Gastroesophageal sphincter (tissue), 3 donors: ENCODE results near the gene AFM.

Experiments used
- EP300 ChIP-seq: sonication (generic); formaldehyde crosslinking; IDR thresholded peaks from one replicate; pipeline ENCODE4 v1.6.1; 2017; ENCODE audit warnings: antibody characterized with exemption, mild to moderate bottlenecking
- POLR2A ChIP-seq, 2 donors: fragments of 450-650 bp; IDR thresholded peaks; one replicate each; pipeline ENCODE4 v1.6.1; 2017; ENCODE audit warnings: antibody characterized with exemption in 2 of 2, mild to moderate bottlenecking in 2 of 2, moderate library complexity in 1 of 2
- POLR2AphosphoS5 ChIP-seq: sonication (generic); formaldehyde crosslinking; IDR thresholded peaks from one replicate; pipeline ENCODE4 v1.6.1; 2017; ENCODE audit warnings: antibody characterized with exemption
- TF ChIP-seq, protein P1 (sequence below), 4 experiments: fragments of 200-600 bp in 2 of 4; fragments of 450-650 bp in 2 of 4; sonication (generic) in 1 of 4; IDR thresholded peaks; one replicate each; pipeline ENCODE4 v1.5.1; 2017 to 2019; ENCODE audit warnings: antibody characterized with exemption in 4 of 4, mild to moderate bottlenecking in 2 of 4, moderate library complexity in 2 of 4

DNA sequence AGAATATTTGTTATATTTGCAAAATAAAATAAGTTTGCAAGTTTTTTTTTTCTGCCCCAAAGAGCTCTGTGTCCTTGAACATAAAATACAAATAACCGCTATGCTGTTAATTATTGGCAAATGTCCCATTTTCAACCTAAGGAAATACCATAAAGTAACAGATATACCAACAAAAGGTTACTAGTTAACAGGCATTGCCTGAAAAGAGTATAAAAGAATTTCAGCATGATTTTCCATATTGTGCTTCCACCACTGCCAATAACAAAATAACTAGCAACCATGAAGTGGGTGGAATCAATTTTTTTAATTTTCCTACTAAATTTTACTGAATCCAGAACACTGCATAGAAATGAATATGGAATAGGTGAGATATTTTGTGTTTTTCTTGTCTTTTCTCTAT is 45.6 kb upstream of the AFM start, which contains the start of gene AFP:
- TF ChIP-seq POLR2AphosphoS5 (no peak), POLR2A (IDR thresholded peaks at IDR 0.05) (no peak), EP300 (no peak)
- TF ChIP-seq, protein P1, sequence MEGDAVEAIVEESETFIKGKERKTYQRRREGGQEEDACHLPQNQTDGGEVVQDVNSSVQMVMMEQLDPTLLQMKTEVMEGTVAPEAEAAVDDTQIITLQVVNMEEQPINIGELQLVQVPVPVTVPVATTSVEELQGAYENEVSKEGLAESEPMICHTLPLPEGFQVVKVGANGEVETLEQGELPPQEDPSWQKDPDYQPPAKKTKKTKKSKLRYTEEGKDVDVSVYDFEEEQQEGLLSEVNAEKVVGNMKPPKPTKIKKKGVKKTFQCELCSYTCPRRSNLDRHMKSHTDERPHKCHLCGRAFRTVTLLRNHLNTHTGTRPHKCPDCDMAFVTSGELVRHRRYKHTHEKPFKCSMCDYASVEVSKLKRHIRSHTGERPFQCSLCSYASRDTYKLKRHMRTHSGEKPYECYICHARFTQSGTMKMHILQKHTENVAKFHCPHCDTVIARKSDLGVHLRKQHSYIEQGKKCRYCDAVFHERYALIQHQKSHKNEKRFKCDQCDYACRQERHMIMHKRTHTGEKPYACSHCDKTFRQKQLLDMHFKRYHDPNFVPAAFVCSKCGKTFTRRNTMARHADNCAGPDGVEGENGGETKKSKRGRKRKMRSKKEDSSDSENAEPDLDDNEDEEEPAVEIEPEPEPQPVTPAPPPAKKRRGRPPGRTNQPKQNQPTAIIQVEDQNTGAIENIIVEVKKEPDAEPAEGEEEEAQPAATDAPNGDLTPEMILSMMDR (IDR thresholded peaks at IDR 0.05): no peak
